Neuronal stem cell (in vitro differentiated cells): ENCODE results near the gene PLCD4.
A peak's percentile ranks its signal among the peaks of the same experiment; 100 is the strongest.

Source experiments
- DNase-seq: peaks from one replicate; pipeline ENCODE4 v3.0.0-alpha.2; 2013; ENCODE audit warnings: low spot score
- H2AFZ ChIP-seq: one replicate; pipeline ENCODE4 v1.6.1; 2013; ENCODE audit warnings: mild to moderate bottlenecking, low read length, inconsistent platforms
- H2AK5ac ChIP-seq: 2 replicates; pipeline ENCODE4 v1.6.1; 2013; ENCODE audit warnings: low read depth, mild to moderate bottlenecking, inconsistent platforms, low read length, moderate library complexity, mixed read lengths
- H2BK120ac ChIP-seq: 2 replicates; pipeline ENCODE4 v1.6.1; 2013; ENCODE audit warnings: low read depth, mild to moderate bottlenecking, inconsistent platforms, low read length, moderate library complexity, mixed read lengths
- H2BK12ac ChIP-seq: one replicate; pipeline ENCODE4 v1.6.1; 2013; ENCODE audit warnings: low read length, inconsistent platforms
- H2BK15ac ChIP-seq: 2 replicates; pipeline ENCODE4 v1.6.1; 2013; ENCODE audit warnings: mild to moderate bottlenecking, low read length, inconsistent platforms, mixed read lengths
- H2BK5ac ChIP-seq: one replicate; pipeline ENCODE4 v1.6.1; 2013; ENCODE audit warnings: inconsistent platforms, mild to moderate bottlenecking, low read length, moderate library complexity
- H3K14ac ChIP-seq: one replicate; pipeline ENCODE4 v1.6.1; 2013; ENCODE audit warnings: low read length, inconsistent platforms
- H3K18ac ChIP-seq: 2 replicates; pipeline ENCODE4 v1.6.1; 2013; ENCODE audit warnings: low read length, inconsistent platforms
- H3K23ac ChIP-seq: 2 replicates; pipeline ENCODE4 v1.6.1; 2013; ENCODE audit warnings: low read depth, mild to moderate bottlenecking, mixed read lengths, low read length, inconsistent platforms; ENCODE audit not compliant: poor library complexity
- H3K27ac ChIP-seq: replicated peaks from 3 replicates; pipeline ENCODE4 v1.5.1; 2013; ENCODE audit warnings: low read length, inconsistent platforms
- H3K27me3 ChIP-seq, 3 experiments: 2 replicates each; pipeline ENCODE4 v1.6.1; 2013; ENCODE audit warnings: low read length in 3 of 3, mild to moderate bottlenecking in 2 of 3, inconsistent platforms in 1 of 3, low read depth in 1 of 3, mixed read lengths in 1 of 3, moderate library complexity in 1 of 3; ENCODE audit not compliant: control insufficient read depth in 3 of 3, insufficient read depth in 3 of 3
- H3K36me3 ChIP-seq, 2 donors: replicated peaks in 1 of 2; 2 replicates each; pipeline ENCODE4 v1.6.1; 2013; ENCODE audit warnings: low read length in 2 of 2; ENCODE audit not compliant: control insufficient read depth in 2 of 2, insufficient read depth in 2 of 2
- H3K4ac ChIP-seq: 2 replicates; pipeline ENCODE4 v1.6.1; 2013; ENCODE audit warnings: inconsistent platforms, mild to moderate bottlenecking, low read length, moderate library complexity
- H3K4me1 ChIP-seq, 2 donors: 1 replicate in 1 of 2; 2 replicates in 1 of 2; pipeline ENCODE4 v1.6.1; 2013; ENCODE audit warnings: low read length in 2 of 2, low read depth in 1 of 2; ENCODE audit not compliant: control insufficient read depth in 2 of 2, insufficient read depth in 1 of 2
- H3K4me2 ChIP-seq: one replicate; pipeline ENCODE4 v1.6.1; 2013; ENCODE audit warnings: mild to moderate bottlenecking, low read length, inconsistent platforms; ENCODE audit not compliant: insufficient read depth, poor library complexity, severe bottlenecking
- H3K4me3 ChIP-seq, 2 donors: 2 replicates each; pipeline ENCODE4 v1.5.1; 2013; ENCODE audit warnings: low read length in 2 of 2, mild to moderate bottlenecking in 2 of 2, inconsistent platforms in 1 of 2, moderate library complexity in 1 of 2
- H3K79me1 ChIP-seq: one replicate; pipeline ENCODE4 v1.6.1; 2013; ENCODE audit warnings: low read depth, mild to moderate bottlenecking, inconsistent platforms, low read length, moderate library complexity
- H3K9ac ChIP-seq: one replicate; pipeline ENCODE4 v1.6.1; 2013; ENCODE audit warnings: mild to moderate bottlenecking, low read depth, low read length, inconsistent platforms; ENCODE audit not compliant: poor library complexity
- H3K9me3 ChIP-seq, 2 donors: replicated peaks in 1 of 2; 2 replicates each; pipeline versions ENCODE3 to v1.6.1; 2013; ENCODE audit warnings: low read length in 2 of 2, mild to moderate bottlenecking in 2 of 2, inconsistent platforms in 1 of 2, low read depth in 1 of 2, mixed read lengths in 1 of 2, moderate library complexity in 1 of 2; ENCODE audit not compliant: control insufficient read depth in 2 of 2, insufficient read depth in 1 of 2
- H4K8ac ChIP-seq: one replicate; pipeline ENCODE4 v1.6.1; 2013; ENCODE audit warnings: low read depth, mild to moderate bottlenecking, inconsistent platforms, low read length, moderate library complexity
- H4K91ac ChIP-seq: one replicate; pipeline ENCODE4 v1.6.1; 2013; ENCODE audit warnings: low read length, low read depth, mild to moderate bottlenecking, inconsistent platforms; ENCODE audit not compliant: poor library complexity
- WGBS, 2 donors: extraction: QIAGEN DNeasy Blood & Tissue Kit; methylation state at CpG; one replicate each; pipeline ENCODE4 v1.1.7; 2013; ENCODE audit warnings: missing lambda C conversion rate in 2 of 2, mixed read lengths in 1 of 2; ENCODE audit not compliant: insufficient read length in 2 of 2, insufficient replicate concordance in 1 of 2; ENCODE audit errors: extremely low coverage in 2 of 2; 5-methylcytosine and 5-hydroxymethylcytosine counted together

Gene PLCD4

GRCh38 chr2:218622606-218623365 is 15.1 kb downstream of the PLCD4 start:
- no peak overlapping the region for H3K4me2 ChIP-seq
- no CpG with 5 or more reads among the region's 7 CpGs for WGBS, 2 donors
- no peak overlapping the region for H3K4ac ChIP-seq

GRCh38 chr2:218623366-218623705 is 15.6 kb downstream of the PLCD4 start:
- H3K4ac ChIP-seq = no peak overlapping the region
- H3K9ac ChIP-seq = no peak overlapping the region
- no peak overlapping the region for H2BK12ac ChIP-seq
- no peak overlapping the region for H2AK5ac ChIP-seq
- no peak overlapping the region for H2AFZ ChIP-seq
- H3K9me3 ChIP-seq = no peaks in the 10 kb centered on the region
- no peak for DNase-seq
- no peak overlapping the region for H2BK15ac ChIP-seq
- H3K27ac ChIP-seq = no peak overlapping the region
- no CpG with 5 or more reads among the region's 3 CpGs for WGBS, 2 donors
- H3K18ac ChIP-seq = no peak overlapping the region
- no peak overlapping the region for H4K91ac ChIP-seq
- no peaks in the 10 kb centered on the region for H3K27me3 ChIP-seq
- H4K8ac ChIP-seq = no peak overlapping the region
- no peak overlapping the region for H3K14ac ChIP-seq
- H3K4me3 ChIP-seq = no peak overlapping the region
- H2BK120ac ChIP-seq = no peak overlapping the region
- H3K36me3 ChIP-seq = no peaks in the 10 kb centered on the region
- H3K23ac ChIP-seq = no peak overlapping the region
- H3K79me1 ChIP-seq = no peaks in the 10 kb centered on the region
- H3K4me2 ChIP-seq = no peak overlapping the region
- no peak overlapping the region for H2BK5ac ChIP-seq
- no peaks in the 10 kb centered on the region for H3K4me1 ChIP-seq

More at GRCh38 chr2:218622606-218623365, 15.1 kb downstream of the PLCD4 start:
- Histone ChIP-seq H2BK12ac (no peak overlapping the region), H3K79me1 (no peaks in the 10 kb centered on the region), H3K4me1 (no peaks in the 10 kb centered on the region), H3K36me3 (no peaks in the 10 kb centered on the region), H3K23ac (no peak overlapping the region), H2BK15ac (no peak overlapping the region), H3K9ac (no peak overlapping the region), H3K18ac (no peak overlapping the region), H2BK5ac (no peak overlapping the region), H4K8ac (no peak overlapping the region), H4K91ac (no peak overlapping the region), H3K4me3 (no peak overlapping the region), H3K14ac (no peak overlapping the region), H2AFZ (no peak overlapping the region), H3K27me3 (no peaks in the 10 kb centered on the region), H2AK5ac (no peak overlapping the region), H3K27ac (no peak overlapping the region), H3K9me3 (no peaks in the 10 kb centered on the region), H2BK120ac (no peak overlapping the region)
- DNase-seq = no peak

GRCh38 chr2:218626369-218626768 is 18.7 kb downstream of the PLCD4 start:
- H3K18ac ChIP-seq = no peak overlapping the region
- no peak for DNase-seq
- no peak overlapping the region for H2BK12ac ChIP-seq
- no peak overlapping the region for H3K23ac ChIP-seq
- H2BK120ac ChIP-seq = no peak overlapping the region
- H2BK15ac ChIP-seq = no peak overlapping the region
- H3K27me3 ChIP-seq = no peaks in the 10 kb centered on the region
- H3K14ac ChIP-seq = no peak overlapping the region
- H3K36me3 ChIP-seq = no peaks in the 10 kb centered on the region
- H3K4me1 ChIP-seq = no peaks in the 10 kb centered on the region
- WGBS, 2 donors = no CpG with 5 or more reads among the region's 4 CpGs
- no peak overlapping the region for H3K9ac ChIP-seq
- H4K91ac ChIP-seq = no peak overlapping the region
- no peak overlapping the region for H4K8ac ChIP-seq
- no peak overlapping the region for H3K4me3 ChIP-seq
- no peak overlapping the region for H3K27ac ChIP-seq
- H2AFZ ChIP-seq = no peak overlapping the region
- H3K79me1 ChIP-seq = no peaks in the 10 kb centered on the region
- no peak overlapping the region for H3K4ac ChIP-seq
- H3K4me2 ChIP-seq = no peak overlapping the region
- H2BK5ac ChIP-seq = no peak overlapping the region
- no peak overlapping the region for H2AK5ac ChIP-seq
- H3K9me3 ChIP-seq = no peaks in the 10 kb centered on the region

- Histone ChIP-seq H2BK12ac (no peak overlapping the region), H2AFZ (no peak overlapping the region), H3K9me3 (no peaks in the 10 kb centered on the region), H2BK120ac (no peak overlapping the region), H4K8ac (no peak overlapping the region), H3K14ac (no peak overlapping the region), H3K23ac (no peak overlapping the region), H3K4ac (no peak overlapping the region), H2BK15ac (no peak overlapping the region), H3K4me2 (no peak overlapping the region), H3K27me3 (no peaks in the 10 kb centered on the region), H3K9ac (no peak overlapping the region), H2BK5ac (no peak overlapping the region), H3K36me3 (peaks cover 0 to 1% of the 10 kb centered on the region in 2 donors), H3K4me1 (no peaks in the 10 kb centered on the region), H2AK5ac (no peak overlapping the region), H3K4me3 (peak overlapping the region in 1 of 2 donors; percentile 26), H3K27ac (no peak overlapping the region), H3K79me1 (no peaks in the 10 kb centered on the region), H3K18ac (no peak overlapping the region), H4K91ac (no peak overlapping the region)
- no peak for DNase-seq
- WGBS, 2 donors = no CpG with 5 or more reads among the region's 4 CpGs
Measured at GRCh38 chr2:218627939-218628338, 20.2 kb downstream of the PLCD4 start.
